GM12874 (cell line): ENCODE data around the gene EFNB2.

ENCODE experiments used
- CTCF ChIP-seq: IDR thresholded peaks from 2 replicates; pipeline ENCODE4 v1.5.1; 2011; ENCODE audit warnings: low read depth, mild to moderate bottlenecking, control low read depth, low read length, moderate library complexity; ENCODE audit not compliant: insufficient read depth

Gene EFNB2

GRCh38 chr13:106503272-106503671 lies 32.2 kb downstream of the EFNB2 start:
- TF ChIP-seq CTCF: no peak

- TF ChIP-seq CTCF: no peak
Observed at GRCh38 chr13:106500445-106500844, 35.0 kb downstream of the EFNB2 start.

GRCh38 chr13:106499896-106500295 lies 35.6 kb downstream of the EFNB2 start:
- TF ChIP-seq CTCF: no peak

GRCh38 chr13:106499113-106499512 lies 36.3 kb downstream of the EFNB2 start:
- TF ChIP-seq CTCF: no peak

GRCh38 chr13:106498571-106498970 lies 36.9 kb downstream of the EFNB2 start:
- TF ChIP-seq CTCF: no peak

GRCh38 chr13:106498158-106498557 lies 37.3 kb downstream of the EFNB2 start:
- no peak for TF ChIP-seq CTCF

GRCh38 chr13:106497079-106497478 lies 38.4 kb downstream of the EFNB2 start:
- TF ChIP-seq CTCF: no peak
